HG02642 (cell line): Measurements from ENCODE around the gene PAX8.
"Not testable (repeated sequence)": the region's sequence is repeated elsewhere in the genome, so short reads cannot be mapped to it uniquely, and the experiment has no call there.

Experiments used
- ATAC-seq: cut with Tn5 transposase; IDR thresholded peaks from one replicate; pipeline ENCODE4 v1.9.1; 2021; ENCODE audit warnings: mild to moderate bottlenecking; ENCODE audit not compliant: unreplicated experiment, poor library complexity

PAX8 gene

DNA sequence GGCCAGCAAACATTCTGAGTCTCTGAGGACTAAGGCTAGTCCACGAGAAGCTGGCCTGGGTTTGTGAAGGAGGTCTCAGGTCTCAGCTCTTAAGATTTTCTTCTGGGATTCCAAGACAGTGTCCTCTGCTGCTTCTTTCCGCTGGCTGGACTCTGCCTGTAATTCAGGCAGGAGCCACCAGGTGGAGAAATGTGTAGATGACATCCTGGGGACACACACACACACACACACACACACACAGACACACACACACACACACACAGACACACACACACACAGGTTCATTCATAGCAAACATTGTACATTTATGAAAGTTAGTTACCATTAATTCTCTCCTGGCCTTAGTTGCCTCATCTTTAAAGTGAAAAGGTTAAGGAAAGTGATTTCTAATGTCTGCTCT is 18.9 kb upstream of the PAX8 start:
- ATAC-seq: not testable (repeated sequence)

DNA sequence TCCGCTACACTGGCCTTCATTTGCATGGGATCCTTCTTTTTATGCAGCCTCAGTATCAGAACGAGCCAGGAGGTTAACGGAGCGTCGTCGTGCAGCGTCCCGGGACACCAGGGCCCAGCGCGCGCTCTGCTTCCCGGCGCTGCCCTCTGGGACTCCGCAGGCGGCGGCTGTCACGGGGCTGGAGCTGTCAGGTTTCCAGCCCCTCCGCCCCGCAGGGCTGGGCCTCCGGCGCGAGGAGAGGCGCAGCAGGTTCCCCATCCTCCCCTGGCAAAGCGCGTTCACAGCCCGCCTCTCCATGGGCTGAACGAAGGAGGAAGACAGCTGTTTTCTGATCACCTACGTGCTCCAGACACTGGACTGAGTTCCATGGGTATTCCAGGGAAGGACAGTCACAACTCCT is 12.5 kb upstream of the PAX8 start:
- no peak for ATAC-seq

DNA sequence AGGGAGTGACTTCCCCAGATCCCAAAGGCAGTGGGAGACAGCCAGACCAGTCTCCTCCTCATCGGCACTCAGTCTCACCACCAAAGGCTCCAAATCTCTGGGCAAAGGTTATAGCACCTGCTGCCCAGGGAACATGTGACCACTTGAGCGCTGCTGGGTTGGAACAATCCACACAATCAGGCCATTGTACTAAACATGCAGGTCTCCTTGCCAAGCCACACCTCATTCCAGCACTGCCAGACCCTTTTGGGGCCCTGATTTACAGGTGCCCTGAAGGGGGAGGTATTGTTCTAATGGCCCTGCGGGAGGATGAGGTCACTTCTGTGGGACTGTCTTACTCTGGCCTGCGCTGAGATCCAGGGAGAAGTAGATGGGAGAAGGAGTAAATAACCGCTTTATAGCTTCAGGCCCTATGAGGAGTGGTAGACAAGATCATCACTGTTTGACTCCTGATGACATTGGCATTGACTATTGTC is 10.0 kb upstream of the PAX8 start:
- not testable (repeated sequence) for ATAC-seq

DNA sequence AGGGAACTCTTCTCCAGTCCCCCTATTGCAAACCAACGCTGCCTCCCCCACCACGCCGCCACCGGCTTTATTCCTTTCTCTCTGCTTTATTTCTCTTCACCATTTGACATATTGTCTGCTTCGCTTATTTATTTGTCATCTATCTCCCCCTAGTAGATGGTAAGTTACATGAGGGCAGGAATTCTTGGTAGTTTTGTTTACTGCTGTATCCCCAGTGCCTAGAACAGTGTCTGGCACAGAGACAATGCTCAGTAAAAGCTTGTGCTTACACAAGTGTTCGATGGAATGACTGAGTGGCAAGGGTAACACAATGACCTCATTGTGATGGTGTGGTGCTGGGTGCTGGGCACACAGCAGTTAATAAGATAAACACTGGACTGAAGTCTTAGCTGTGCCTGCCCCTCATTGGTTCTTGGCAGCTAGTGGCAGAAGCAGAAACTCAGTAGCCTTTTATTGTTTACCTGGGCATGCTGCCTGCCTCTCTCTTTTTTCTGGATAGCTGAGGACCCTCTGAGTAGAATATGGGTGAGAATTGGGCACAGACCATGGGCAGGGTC is 9.5 kb upstream of the PAX8 start:
- not testable (repeated sequence) for ATAC-seq

DNA sequence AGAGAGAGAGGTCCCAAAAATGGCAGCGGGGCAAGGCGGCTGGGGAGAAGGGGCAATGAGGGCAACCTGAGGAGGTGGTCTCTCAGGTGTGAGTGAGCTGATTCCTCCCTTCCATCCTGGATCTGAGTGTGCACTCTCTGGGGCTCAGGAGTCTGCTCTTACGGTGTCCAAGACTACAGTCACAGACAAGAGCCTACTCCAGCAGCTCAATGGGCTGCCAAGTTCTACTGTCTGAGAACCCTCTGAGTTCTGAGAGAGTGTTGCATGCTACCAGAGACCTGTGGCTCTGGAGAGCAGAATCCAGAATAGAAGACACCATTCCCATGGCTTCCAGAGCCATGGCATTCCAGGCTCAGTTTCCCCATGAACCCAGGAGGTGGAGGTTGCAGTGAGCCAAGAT is 7.1 kb upstream of the PAX8 start:
- no peak for ATAC-seq

DNA sequence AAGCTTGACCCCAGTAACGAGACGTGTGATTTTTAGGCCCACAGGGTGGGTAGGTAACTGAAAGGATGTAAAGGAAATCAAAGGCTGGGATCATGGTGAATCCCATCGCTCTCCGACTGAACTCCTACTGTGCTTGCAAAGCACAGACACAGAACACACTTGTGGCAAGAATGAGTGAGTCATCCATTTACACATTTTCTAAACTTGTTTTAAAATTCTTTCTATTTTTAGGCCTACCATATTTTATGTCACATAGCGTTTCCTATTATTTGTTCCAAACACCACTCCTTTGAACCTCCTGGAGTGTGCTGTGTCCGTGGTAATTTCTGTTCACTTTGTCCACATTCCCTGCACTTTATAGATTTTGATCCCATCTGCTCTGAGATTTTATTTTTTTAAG is 6.3 kb upstream of the PAX8 start:
- not testable (repeated sequence) for ATAC-seq

DNA sequence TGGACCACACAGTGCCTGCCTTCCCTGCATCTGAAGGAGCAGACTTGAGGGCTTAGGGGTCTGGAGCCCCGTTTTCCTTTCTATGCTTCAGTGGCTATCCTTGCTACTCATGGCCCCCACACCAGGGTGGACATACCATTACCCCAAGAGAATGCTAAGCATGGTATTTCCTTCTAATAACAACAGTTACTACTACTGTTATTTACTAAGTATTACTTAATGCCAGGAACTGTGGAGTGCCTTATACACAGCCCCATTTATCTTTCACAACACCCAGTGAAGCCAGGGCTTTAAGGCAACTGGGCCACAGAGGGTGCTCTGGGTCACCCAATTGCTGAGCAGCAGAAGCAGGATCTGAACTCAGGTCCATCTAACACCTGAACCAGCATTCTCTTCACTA is 5.8 kb upstream of the PAX8 start:
- no peak for ATAC-seq

DNA sequence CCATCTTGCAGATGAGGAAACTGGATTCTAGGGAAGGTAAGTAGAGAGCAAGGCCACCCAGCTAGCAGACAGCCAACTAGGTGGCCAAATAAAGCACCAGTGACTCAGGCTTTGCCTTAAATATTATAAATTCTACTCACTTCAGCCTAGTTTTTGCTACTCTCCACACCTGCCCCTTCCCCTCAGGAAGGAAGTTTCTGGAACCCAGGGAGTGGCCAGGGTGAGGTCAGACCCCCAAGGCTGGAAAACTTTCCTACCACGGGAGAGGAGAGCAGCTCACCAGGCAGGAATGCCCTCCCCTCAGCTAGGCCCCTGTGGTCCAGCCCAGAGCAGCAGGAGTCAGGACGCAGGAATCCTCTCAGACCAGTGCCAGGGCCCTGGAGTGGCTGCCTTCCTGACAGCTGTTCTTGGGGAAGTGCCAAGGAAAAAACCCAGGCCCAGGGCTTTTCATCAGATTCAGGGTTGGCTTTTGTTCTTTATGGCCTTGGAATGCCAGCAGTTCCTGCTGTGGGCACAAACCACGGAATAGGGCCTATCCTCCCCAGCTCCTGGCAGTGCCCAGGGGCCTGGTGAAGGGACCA is 5.1 kb upstream of the PAX8 start:
- no peak for ATAC-seq

DNA sequence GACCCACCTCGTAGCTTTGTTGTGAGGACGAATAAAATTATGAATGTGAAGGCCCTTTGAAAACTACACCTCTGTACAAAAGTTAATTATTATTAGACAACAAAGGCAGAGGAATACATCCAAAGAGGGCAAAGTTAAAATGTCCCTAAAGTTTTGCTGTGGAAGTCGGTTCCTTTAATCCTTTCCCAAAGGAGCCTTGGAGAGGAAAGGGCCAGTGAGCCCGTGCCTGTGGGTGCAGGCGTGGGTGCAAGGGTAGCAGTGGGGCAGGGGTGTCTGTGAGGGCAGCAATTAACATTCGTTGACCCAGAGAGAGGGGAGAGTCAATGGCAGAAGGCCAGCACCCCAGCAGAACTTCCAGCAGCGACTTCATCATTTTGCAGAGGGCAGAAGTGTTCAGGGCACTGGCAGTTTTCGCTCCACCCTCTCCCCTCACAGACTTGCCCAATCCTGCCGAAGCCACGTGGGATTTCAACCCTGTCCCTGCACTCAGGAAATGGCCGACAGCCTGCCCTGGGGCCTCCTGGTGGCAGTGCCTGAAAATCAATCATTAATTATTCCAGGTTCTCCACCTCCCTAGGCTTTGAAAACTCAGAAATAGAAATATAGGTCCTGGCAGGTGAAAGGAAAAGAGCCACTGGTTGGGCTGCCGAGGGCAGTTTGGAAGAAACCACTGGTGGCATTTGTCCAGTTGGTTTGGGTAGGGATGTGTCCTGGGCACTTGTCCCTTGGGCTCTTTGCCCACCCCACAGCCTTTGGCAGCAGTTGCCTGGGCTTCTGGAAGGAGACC is 4.2 kb upstream of the PAX8 start:
- no peak for ATAC-seq

DNA sequence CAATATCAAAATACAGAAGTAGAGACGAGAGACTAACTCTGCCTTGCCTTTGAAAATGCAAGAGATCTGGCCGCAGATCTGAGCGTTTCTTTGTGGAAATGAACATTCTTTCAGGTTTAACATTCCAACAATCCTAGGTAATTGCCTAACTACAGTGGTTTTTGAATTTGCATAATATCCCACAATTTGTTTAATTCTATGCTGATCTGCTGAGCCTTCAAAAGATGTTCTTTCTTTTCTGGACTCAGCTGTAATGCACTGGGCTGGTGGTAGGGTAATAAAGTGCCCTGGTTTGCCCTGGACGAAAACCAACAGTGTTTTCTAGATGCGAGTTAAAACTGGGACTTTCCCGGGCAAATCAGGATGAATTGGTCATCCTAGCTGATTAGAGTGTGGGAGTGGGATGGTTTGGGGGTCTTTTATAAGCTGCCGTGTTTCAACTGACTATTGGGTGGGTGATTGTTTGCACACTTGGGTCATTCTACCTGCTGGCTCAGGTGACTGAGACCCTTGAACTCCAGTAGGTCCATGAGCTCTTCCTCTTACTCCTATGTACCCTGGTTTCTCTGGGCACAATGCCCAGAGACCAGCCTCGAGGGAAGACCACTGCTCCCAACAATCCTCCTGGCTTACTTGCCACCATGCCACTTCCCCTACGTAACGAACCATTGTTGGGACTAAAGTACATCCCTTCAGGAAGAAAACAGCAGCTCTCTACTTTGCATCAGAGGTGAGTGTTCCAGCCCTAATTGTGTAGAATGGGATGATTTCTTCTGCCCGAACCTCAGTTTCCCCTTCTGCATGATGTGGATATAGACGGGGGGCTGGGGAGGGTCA is 3.4 kb upstream of the PAX8 start:
- ATAC-seq: no peak

DNA sequence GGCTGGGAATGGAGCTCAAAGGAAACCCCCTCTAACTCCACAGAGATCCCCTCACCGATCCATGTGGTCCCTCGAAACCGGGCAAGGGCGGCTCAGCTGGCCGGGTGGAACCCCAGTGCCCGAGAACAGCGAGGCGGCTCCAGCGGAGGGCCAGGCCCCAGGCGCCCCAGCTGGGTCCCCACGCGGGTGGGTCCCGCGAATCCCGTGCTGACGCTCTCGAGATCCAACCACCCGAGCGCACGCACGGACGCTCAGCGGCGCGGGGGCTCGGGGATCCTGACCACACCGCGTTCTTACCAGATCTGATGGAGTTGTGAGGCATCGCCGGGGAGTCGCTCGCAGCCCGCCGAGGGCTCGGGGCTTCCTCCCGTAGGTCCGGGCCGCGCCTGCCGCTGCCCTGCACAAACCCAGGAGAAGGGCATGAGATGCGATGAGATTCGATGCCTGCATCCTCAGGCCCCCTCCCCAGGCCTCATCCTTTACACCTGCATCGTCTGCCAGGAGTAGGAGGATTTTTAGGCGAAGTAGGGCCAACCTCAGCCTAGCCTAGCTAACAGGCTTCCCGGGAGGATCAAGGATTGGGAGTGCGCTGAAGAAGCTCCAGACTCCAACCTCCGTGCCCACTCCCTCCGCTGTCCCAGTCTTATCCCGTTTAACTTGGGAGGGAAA is 514 bp downstream of the PAX8 start:
- no peak for ATAC-seq

DNA sequence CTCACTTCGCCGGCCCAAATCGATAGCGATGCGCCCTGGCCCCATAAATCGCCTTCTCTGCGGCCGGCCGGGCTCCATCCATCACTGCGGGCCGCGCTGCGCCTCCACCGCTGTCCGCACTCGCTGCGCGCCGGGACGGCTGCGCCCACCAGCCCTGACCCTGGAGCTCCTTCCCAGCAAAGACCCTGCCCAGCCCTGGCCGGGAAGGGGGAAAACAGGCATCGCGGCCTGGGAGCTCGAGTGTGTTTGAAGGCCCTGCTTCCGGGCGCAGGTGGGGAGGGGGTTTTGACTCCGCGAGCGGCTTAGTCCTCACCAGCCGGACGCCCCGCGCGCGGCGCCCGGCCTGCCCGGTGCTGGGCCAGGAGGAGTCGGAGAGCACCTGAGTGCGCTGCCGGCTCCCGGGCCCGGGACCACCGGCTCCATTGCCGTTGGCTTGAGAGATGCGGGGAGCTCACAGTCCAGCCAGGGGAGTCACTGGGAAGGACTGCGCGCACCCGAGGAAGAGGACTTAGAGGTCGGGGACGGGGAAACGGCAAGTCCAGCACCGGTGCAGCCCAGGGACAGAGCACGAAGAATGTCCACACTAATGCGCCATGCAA is 1.1 kb downstream of the PAX8 start:
- no peak for ATAC-seq

DNA sequence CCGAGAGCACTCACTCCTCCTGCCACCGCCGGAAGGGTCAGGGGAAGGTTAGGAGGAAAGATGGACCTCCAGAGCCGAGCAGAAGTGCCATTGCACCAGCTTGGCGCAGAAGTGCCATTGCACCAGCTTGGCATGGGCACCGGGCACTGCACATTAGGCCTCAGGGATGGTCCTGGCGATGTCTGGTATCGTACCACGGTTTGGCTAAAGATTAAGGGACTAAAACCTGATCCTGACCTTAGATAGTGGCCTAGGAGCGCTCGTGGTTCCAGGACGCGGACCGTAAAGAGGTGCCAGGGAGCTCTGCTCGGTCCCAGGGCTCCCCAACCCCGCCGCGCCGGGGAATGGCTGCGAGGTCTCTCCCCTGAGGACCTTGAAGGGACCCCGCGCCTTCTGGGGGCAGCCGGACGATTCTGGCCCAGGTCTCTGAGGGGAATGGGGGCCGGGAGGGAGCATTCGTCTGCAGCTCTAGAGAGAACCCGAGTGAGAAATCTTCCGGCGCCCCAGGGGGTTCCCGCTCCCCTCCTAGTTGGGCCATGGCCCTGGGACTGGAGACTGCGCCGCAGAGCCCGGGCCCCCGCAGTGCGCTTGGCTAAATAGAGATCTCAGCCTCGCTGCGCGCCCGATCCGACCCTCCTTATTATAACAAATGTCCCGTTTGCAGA is 1.8 kb downstream of the PAX8 start:
- no peak for ATAC-seq

DNA sequence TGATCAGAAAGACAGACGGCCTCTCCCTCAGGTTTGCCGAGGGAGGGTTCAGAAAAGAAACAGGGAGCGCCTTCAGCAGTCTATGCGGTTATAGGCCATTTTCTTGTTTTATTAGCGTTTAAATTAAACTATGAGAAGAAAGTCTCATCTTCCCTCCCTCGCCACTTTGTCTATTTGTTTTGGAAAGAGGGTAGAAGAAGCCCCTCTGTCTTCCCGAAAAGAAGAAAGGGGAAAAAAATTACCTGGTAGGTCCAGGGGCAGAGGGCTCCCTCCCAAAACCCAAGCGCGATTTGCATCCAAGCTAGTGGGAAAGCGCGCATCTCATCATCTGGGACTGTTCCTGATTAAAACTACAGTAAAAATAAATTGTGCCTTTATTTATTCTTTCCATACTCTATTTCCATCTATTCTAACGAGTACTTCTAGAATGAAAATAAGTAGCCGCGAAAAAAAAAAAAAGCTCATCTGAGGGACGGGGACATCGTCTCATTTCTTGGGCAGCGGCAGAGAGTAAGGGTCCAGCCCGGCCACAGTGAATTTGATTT is 2.4 kb downstream of the PAX8 start:
- no peak for ATAC-seq

DNA sequence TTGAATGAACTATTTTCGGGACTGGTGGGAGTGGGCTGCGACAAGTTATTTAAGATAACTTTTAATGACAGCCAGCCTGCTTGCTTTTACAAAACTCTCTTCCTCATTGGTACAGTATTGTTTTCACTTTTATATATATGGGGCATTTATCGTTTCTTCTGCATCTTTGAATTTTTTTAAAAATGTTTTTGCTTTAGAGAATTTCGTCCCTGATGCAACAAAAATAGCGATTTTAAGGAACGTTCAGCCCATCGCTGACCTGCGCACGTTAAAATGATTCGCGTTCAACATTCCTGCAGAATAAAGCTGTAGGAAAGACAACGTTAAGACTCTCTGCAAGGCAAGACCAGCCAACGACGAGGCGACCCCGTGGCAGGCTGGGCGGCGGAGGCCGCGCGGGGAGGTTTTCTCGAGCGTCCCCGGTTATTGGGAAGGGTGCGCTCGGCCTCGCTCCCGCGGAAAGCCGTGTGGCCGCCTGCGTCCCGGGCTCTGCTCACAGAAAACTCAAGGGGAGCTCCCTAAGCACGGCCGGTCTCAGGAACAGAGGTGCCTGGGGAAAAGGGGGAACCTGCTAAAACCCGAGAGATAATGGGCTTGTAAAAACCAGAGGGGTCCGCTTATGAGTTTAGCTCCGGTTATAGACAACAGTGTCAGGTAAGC is 3.0 kb downstream of the PAX8 start:
- ATAC-seq: no peak

DNA sequence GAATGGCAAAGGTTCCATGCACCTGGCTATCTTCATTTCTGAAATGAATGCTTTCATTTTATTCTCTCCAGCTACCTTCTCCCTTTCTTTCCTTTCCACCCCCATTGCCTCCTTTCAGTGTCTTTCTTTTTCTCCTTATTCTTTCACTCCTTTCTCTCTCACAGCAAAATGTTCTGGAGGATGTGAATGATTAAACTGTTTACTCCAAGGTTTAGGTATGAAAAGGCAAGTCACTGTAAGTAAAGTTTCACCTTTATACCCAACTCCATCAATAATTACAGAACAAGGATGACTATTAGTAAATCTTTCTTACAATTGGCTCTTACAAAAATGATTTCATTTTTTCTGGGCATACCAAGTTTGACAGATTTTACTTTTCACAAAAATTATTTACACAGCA is 4.3 kb downstream of the PAX8 start:
- ATAC-seq: no peak

DNA sequence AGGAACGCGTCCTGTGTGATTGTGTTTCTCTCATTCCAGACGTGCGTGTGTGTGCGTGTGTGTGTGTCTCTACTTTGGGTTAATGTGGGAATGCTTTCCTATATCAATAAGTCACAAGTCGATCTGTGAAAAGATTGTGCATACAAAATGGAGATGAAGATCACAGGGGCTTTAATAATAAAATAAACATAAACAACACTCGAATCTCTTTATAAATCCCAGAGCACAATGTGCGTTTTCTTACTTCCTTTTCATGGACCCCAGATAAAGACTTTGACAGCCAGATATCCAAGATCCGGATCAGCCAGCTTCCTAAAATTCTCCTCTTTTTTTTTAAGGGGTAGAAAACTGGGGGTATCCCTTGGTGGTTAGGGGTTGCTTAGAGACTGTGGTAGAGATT is 4.7 kb downstream of the PAX8 start:
- ATAC-seq: no peak

DNA sequence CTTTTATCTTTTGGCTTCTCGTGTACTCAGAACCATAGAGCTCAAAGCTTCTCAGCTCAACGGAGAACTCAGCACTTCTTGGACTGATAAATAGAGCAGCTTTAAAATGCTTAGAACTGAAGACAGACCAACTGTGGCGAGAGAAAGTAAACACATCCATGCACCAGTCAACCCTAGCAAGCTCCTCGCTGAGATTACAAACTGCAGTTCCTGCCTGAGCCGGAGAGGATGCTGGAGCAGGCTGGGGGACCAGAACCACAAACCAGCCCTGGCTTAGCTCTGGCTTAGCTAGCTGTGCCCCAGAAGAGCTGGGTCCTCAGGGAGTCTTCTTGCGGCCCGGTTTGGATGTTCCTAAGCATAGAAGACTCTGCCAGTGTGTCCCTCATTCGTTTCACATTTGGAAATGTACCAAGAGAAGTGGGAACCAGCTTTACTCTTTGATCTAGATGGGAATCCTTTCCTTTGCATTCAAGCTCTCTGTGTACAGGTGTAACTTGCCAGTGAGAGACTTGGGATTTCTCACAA is 5.6 kb downstream of the PAX8 start:
- ATAC-seq: no peak
